ENCODE measurements around the gene CIAO2B. TPM values are rescaled to one million over a fixed set of nuclear protein-coding genes. Genes with fewer than 3 reads are reported as not detected.

The CIAO2B gene
- polyA plus RNA-seq, 4 donors: 79.0 to 120 (median 90.3) TPM

- DNase-seq (ENCODE audit: low read depth in 4 of 4, low spot score in 3 of 4): no peak
Observed at GRCh38 chr16:66923247-66923731, 10.9 kb downstream of the CIAO2B start.

- DNase-seq (ENCODE audit: low read depth in 4 of 4, low spot score in 3 of 4): no peak
Observed at GRCh38 chr16:66921729-66922450, 12.3 kb downstream of the CIAO2B start.

- no peak for DNase-seq (ENCODE audit: low read depth in 4 of 4, low spot score in 3 of 4)
Observed at GRCh38 chr16:66920924-66921680, 13.1 kb downstream of the CIAO2B start.

DNA sequence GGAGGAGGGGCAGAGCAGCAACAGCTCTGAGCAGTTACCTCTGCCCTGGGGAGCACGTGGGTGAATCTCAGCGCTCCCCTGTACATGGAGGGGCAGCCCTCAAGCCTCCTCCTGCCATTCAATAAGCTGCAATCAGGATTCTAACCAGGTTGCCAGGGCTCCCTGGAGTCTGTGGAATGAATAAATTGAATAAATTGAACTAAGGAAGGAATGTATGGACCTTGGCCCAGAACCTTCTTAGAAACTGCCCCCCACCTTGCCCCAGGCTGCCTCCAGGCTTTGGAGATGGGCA is 14.0 kb downstream of the CIAO2B start:
- no peak for DNase-seq (ENCODE audit: low read depth in 4 of 4, low spot score in 3 of 4)

- no peak for DNase-seq (ENCODE audit: low read depth in 4 of 4, low spot score in 3 of 4)
Observed at GRCh38 chr16:66919569-66920298, 14.5 kb downstream of the CIAO2B start.

DNA sequence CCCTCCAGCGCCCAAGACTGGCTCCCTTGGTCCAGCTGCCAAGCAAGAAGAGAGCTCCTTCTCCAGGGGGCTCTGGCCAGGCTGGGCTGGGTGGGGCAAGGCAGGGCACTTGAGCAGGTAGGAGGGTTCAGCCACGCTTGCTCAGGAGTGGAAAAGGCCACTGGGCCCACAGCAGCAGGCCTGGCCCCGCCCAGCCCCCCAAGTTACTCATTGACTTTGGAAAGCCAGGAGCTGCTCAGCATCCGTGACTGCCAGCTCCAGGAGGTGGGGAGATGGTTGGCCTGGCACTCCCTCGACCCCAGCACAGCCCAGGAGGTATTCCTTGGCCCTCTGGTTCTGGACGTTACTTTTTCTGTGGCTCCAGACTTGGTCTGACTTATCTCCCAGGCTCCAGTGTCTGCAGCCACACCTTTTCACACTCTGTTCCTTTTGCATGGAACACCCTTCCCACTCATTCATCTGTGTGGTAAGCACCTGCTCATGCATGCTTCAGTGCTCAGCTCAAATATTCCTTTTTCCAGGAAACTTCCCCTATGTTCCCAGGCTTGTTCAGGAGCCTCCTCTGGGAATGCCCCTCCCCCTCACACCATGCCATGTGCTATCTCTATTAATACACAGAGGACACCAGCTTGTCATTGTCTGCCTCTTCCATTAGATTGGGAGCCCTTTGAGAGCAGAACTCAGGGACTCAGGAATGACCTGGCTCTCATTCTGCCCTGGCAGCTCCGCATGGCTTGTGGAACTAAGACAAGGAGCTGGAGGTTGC is 15.2 kb downstream of the CIAO2B start, which contains the start of gene CDH16:
CDH16 (minus strand) TSS at position 83 of the 766 bp plus-strand sequence. CDS start 820 bp downstream, outside the sequence.
- peak in 2 of 4 donors; percentile 70 to 72 for DNase-seq (ENCODE audit: low read depth in 4 of 4, low spot score in 3 of 4)

DNA sequence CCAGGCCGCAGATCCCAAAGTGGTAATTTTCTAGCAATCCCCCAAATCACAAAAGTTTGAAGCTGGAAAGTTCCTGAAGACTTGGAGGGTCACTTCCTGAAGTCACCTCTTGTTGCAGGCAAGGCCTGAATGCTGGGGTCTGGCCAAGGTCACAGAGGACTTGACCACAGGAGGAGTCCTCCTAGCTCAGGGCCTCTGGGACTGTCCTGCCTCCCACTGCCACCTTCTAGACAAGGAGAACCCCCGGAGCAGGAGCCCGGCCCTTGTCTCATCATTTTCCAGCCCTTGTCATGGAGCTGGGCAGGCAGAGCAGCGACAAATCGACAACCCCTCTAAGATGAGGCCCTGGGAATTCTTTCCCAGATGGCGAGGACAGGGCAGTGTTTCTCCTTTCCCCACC is 15.8 kb downstream of the CIAO2B start:
- no peak for DNase-seq (ENCODE audit: low read depth in 4 of 4, low spot score in 3 of 4)

- no peak for DNase-seq (ENCODE audit: low read depth in 4 of 4, low spot score in 3 of 4)
Observed at GRCh38 chr16:66917741-66918140, 16.5 kb downstream of the CIAO2B start.

DNA sequence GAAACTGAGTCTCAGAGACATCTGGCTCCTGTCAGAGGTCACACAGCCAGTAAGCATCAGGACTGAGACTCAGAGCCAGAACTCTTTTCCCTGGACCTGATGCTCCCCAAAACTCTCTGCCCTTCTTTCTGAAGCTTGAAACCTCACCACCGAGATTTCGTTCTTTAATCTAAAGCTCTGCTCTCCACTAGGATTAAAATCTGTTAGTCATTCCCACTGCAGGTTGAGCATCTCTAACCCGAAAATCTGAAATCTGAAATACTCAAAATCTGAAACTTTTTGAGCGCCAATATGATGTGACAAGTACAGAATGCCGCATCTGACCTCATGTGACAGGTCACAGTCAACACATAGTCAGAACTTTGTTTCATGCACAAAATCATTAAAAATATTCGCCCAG is 17.7 kb downstream of the CIAO2B start:
- DNase-seq (ENCODE audit: low read depth in 4 of 4, low spot score in 3 of 4): no peak

DNA sequence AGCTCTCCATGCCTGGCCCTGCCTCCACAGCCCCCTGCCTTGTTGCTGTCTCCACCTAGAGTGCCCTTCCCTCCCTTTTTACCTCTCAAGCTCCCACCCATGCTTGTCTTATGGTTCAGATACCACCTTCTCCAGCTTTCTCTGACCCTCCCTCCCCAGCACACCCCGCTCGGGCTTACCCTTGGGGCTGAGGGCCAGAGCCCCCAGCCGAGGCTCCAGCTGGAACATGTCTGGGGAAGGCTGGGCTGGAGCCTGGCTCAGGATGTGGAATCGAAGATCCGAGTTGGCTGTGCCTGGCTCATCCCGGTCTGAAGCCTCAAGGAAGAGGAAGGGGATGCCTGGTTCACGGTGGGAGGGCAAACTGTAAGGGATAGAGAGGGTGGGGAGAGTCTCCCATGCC is 19.2 kb downstream of the CIAO2B start:
- DNase-seq (ENCODE audit: low read depth in 4 of 4, low spot score in 3 of 4): no peak

DNA sequence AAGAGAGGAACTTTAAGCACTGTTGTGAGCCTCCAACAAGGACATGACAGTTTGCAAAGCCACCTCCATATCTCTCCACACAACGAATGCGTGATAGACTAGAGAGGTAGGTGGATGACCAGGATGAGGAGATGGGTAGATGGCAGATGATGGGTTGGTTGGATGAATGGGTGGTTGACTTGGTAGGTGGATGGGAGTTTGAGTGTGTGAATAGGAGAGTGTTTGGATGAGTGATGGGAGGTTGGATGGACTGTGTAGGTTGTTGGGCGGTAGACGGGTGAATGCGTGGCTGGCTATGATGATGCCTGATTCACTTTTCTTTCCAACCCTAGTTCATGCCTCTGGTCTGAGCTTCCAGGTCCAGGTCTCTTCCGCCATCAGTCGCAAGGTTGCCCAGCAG is 19.7 kb downstream of the CIAO2B start:
- DNase-seq (ENCODE audit: low read depth in 4 of 4, low spot score in 3 of 4): no peak

DNA sequence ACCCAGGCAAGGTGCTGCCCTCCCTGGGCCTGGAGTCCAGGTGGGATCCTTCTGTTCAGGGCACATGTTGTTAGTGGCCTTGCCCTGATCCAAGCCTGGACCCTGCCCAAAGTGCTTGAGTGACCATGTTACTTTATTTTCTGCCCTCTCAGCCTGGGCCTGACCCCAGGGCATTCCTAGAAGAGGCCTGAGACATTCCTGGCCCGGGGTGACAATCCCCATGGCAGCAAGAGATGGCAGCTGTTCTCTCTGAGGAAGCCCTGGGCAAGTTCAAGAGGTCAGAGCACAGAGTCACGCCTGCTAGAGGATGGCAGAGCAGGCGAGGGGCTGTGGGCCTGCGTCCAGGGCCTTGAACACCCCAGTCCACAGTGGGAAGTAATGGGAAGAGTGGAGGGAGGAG is 20.5 kb downstream of the CIAO2B start:
- DNase-seq (ENCODE audit: low read depth in 4 of 4, low spot score in 3 of 4): no peak

DNA sequence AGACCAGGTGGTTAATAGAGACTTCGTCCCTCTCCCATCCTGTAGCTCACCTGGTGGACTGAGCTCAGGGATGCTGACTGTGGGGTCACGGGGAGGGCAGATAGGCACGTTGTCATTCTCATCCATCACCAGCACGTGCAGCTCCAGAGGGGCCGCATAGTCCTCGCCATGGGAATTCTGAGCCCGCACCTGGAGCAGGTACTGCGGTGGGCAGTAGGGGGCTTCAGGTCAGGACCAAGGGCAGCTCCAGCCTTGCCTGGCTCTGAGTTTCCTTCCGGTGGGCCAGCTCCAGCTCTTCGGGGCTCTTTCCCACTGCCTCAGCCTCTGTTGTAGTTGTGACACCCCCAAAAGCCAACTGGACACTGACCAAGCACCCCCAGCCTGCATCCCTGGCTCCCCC is 21.1 kb downstream of the CIAO2B start:
- DNase-seq (ENCODE audit: low read depth in 4 of 4, low spot score in 3 of 4): no peak

GRCh38 chr16:66911801-66912200 is 22.4 kb downstream of the CIAO2B start:
- DNase-seq (ENCODE audit: low read depth in 4 of 4, low spot score in 3 of 4): no peak

- no peak for DNase-seq (ENCODE audit: low read depth in 4 of 4, low spot score in 3 of 4)
Observed at GRCh38 chr16:66911112-66911511, 23.1 kb downstream of the CIAO2B start.

GRCh38 chr16:66910175-66910940 is 23.8 kb downstream of the CIAO2B start:
- no peak for DNase-seq (ENCODE audit: low read depth in 4 of 4, low spot score in 3 of 4)

DNA sequence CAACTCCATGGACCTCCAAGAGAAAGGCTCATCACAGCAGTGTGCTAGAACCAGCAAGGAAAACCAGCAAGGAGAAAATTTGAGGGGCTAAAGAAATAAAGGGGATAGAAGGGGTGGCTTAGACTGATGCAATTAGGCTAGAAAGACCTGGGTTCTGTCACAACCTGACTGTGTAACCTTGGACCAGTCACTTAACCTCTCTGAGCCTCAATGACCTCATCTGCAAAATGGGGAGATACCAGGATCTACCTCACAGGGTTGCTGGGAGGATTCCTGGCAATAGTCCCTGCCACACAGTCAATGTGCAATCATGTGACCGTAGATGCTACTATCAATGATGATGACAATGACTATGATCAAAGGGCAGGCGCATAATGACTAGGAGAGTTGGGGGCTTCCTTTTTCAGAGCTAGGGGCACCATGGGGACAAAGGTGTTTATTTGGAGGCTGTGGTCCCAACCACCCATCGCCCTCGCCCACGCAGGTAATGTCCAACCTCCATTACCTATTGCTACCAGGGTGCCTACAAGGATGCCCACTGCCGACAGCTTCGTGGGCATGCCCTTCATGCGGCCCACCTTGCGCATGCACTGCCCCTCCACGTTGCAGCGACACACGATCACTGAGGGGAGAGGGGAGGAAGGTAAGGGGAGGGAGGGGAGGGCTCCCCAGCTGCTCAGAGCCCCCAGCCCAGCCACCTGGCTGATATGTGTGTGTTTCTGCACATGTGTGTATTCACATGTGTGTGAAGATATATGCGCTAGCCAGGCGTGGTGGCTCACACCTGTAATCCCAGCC is 25.2 kb downstream of the CIAO2B start:
- no peak for DNase-seq (ENCODE audit: low read depth in 4 of 4, low spot score in 3 of 4)

DNA sequence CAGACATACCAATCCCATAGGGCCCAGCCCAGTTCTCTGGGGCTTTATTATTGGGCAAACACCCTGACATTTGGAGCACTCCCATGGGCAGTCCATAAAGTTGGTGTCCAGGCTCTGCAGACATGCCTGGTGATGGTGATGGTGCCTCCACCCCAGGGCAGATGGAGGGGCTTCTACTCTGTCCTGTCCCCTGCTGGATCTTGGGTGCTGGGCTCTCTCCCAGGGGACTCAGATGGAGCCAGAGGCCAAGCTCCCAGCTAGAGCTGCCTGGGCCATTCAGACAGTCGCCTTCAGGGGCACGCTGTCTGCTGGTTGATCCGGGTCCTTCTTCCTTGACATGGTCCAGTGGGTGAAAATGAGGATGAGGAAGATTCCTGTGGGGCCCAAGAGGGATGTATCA is 26.1 kb downstream of the CIAO2B start:
- DNase-seq (ENCODE audit: low read depth in 4 of 4, low spot score in 3 of 4): no peak

Data from right renal pelvis (tissue), 4 donors.